DMS53 (cell line): ENCODE measurements around the gene SLX4IP.
"Not testable (repeated sequence)": the region's sequence is repeated elsewhere in the genome, so short reads cannot be mapped to it uniquely, and the experiment has no call there.

ENCODE experiments used
- DNase-seq: peaks from one replicate; lab custom pipeline; 2025; lab: John Stamatoyannopoulos, UW

SLX4IP gene

GRCh38 chr20:10573951-10574339, 138.8 kb downstream of the SLX4IP start:
- no peak for DNase-seq

GRCh38 chr20:10576411-10577090, 141.4 kb downstream of the SLX4IP start:
- no peak for DNase-seq

GRCh38 chr20:10577648-10578047, 142.5 kb downstream of the SLX4IP start:
- DNase-seq, result no peak

GRCh38 chr20:10578607-10579006, 143.5 kb downstream of the SLX4IP start:
- DNase-seq, result peak; percentile 87

- DNase-seq, result peak; percentile 63
Measured at GRCh38 chr20:10579942-10580341, 144.8 kb downstream of the SLX4IP start.

- no peak for DNase-seq
Measured at GRCh38 chr20:10580700-10581099, 145.6 kb downstream of the SLX4IP start.

GRCh38 chr20:10581823-10582222, 146.7 kb downstream of the SLX4IP start:
- peak; percentile 46 for DNase-seq

GRCh38 chr20:10584371-10584770, 149.3 kb downstream of the SLX4IP start:
- no peak for DNase-seq

GRCh38 chr20:10585308-10585707, 150.2 kb downstream of the SLX4IP start:
- no peak for DNase-seq

GRCh38 chr20:10586296-10586695, 151.2 kb downstream of the SLX4IP start:
- DNase-seq, result no peak

- not testable (repeated sequence) for DNase-seq
Measured at GRCh38 chr20:10590446-10590845, 155.3 kb downstream of the SLX4IP start.

- DNase-seq, result no peak
Measured at GRCh38 chr20:10590950-10591671, 156.0 kb downstream of the SLX4IP start.

GRCh38 chr20:10591946-10592521, 156.9 kb downstream of the SLX4IP start:
- DNase-seq, result no peak

- DNase-seq, result no peak
Measured at GRCh38 chr20:10594296-10594868, 159.3 kb downstream of the SLX4IP start.

- DNase-seq, result no peak
Measured at GRCh38 chr20:10595266-10595665, 160.2 kb downstream of the SLX4IP start.

GRCh38 chr20:10595985-10596384, 160.9 kb downstream of the SLX4IP start:
- no peak for DNase-seq

GRCh38 chr20:10596710-10597121, 161.6 kb downstream of the SLX4IP start:
- DNase-seq, result peak; percentile 56

GRCh38 chr20:10597637-10598036, 162.5 kb downstream of the SLX4IP start:
- no peak for DNase-seq

- no peak for DNase-seq
Measured at GRCh38 chr20:10602221-10602871, 167.2 kb downstream of the SLX4IP start.

- no peak for DNase-seq
Measured at GRCh38 chr20:10603378-10603777, 168.3 kb downstream of the SLX4IP start.

GRCh38 chr20:10603971-10604864, 169.1 kb downstream of the SLX4IP start:
- DNase-seq, result no peak
